OCI-LY7 (cell line): ENCODE results near the gene SIRT4. TPM values are rescaled to one million over a fixed set of nuclear protein-coding genes. Genes with fewer than 3 reads are reported as not detected.

Experiments
- BruUV-seq: library from RNA; stranded (reverse); fragments of 400-500 nt; replicated peaks from 2 replicates; lab custom pipeline; 2021; lab: Mats Ljungman, UMichigan
- CTCF ChIA-PET: fragments of 300-600 bp; sonication (Branson Sonifier 250); formaldehyde crosslinking; loops from one replicate; lab custom pipeline; 2022; ENCODE audit warnings: antibody characterized with exemption; ENCODE audit not compliant: unreplicated experiment; lab: Charles Lee
- POLR2A ChIA-PET: fragments of 300-600 bp; sonication (Branson Sonifier 250); formaldehyde crosslinking; loops from one replicate; lab custom pipeline; 2022; ENCODE audit warnings: antibody characterized with exemption; lab: Charles Lee
- DNase-seq: peaks from one replicate; pipeline ENCODE4 v3.0.0-alpha.2; 2015; ENCODE audit warnings: low spot score
- H2AFZ ChIP-seq: fragments of 200-600 bp; sonication (generic), shearing (Covaris generic); 2 replicates; pipeline ENCODE4 v1.6.1; 2014; ENCODE audit warnings: mild to moderate bottlenecking, antibody characterized with exemption, low read length, moderate library complexity
- H3K27ac ChIP-seq: fragments of 200-600 bp; sonication (generic); 2 replicates; pipeline ENCODE4 v1.5.1; 2014; ENCODE audit warnings: mixed run types, low read depth, mild to moderate bottlenecking, moderate library complexity, low read length, inconsistent platforms; ENCODE audit not compliant: poor library complexity, severe bottlenecking
- H3K36me3 ChIP-seq: fragments of 200-600 bp; sonication (generic); 2 replicates; pipeline ENCODE4 v1.6.1; 2014; ENCODE audit warnings: mild to moderate bottlenecking, antibody characterized with exemption, low read length, moderate library complexity, mixed read lengths; ENCODE audit not compliant: insufficient read depth
- H3K4me1 ChIP-seq: fragments of 200-600 bp; sonication (generic); 2 replicates; pipeline ENCODE4 v1.5.1; 2014; ENCODE audit warnings: mild to moderate bottlenecking, low read length; ENCODE audit not compliant: insufficient read depth, poor library complexity, severe bottlenecking
- H3K4me2 ChIP-seq: fragments of 200-600 bp; sonication (generic); 2 replicates; pipeline ENCODE4 v1.6.1; 2014; ENCODE audit warnings: mild to moderate bottlenecking, low read length
- H3K4me3 ChIP-seq: fragments of 200-600 bp; sonication (generic); 2 replicates; pipeline ENCODE4 v1.5.1; 2014; ENCODE audit warnings: mild to moderate bottlenecking, low read depth, low read length; ENCODE audit not compliant: poor library complexity, severe bottlenecking
- H3K79me2 ChIP-seq: fragments of 200-600 bp; sonication (generic); 2 replicates; pipeline ENCODE4 v1.6.1; 2016; ENCODE audit warnings: low read depth, mild to moderate bottlenecking, low read length, moderate library complexity, mixed read lengths; ENCODE audit not compliant: insufficient read depth
- H3K9me2 ChIP-seq: fragments of 200-600 bp; sonication (generic); 2 replicates; pipeline ENCODE4 v1.6.1; 2016; ENCODE audit warnings: mild to moderate bottlenecking, low read length, mixed read lengths; ENCODE audit not compliant: insufficient read depth
- H3K9me3 ChIP-seq: fragments of 200-600 bp; sonication (generic); 2 replicates; pipeline ENCODE4 v1.6.1; 2014; ENCODE audit warnings: mild to moderate bottlenecking, mixed run types, low read length, mixed read lengths
- H4K20me1 ChIP-seq: fragments of 200-600 bp; sonication (generic); 2 replicates; pipeline ENCODE4 v1.6.1; 2014; ENCODE audit warnings: mild to moderate bottlenecking, antibody characterized with exemption, low read length, moderate library complexity, mixed read lengths; ENCODE audit not compliant: insufficient read depth
- EZH2phosphoT487 ChIP-seq: fragments of 200-600 bp; sonication (generic); IDR thresholded peaks from 2 replicates; pipeline ENCODE4 v1.6.1; 2018; ENCODE audit warnings: low read depth, borderline replicate concordance, mild to moderate bottlenecking, mixed run types, antibody characterized with exemption, low read length, moderate library complexity, mixed read lengths
- intact Hi-C: fragments of 100-400 bp; cut with micrococcal nuclease; formaldehyde crosslinking; loops from one replicate; pipeline ENCODE4 v1.10.0; 2022; ENCODE audit not compliant: unreplicated experiment
- total RNA-seq, 2 experiments: library from RNA; depleted of rRNA in 1 of 2; stranded (reverse); fragments of >200 nt in 1 of 2; shearing (Covaris generic) in 1 of 2; gene quantifications; 2 replicates each; pipeline ENCODE4 v1.2.3, GENCODE V29; 2014 to 2022
- TF ChIP-seq, protein P1 (sequence below): fragments of 200-600 bp; sonication (generic); conservative IDR thresholded peaks from 2 replicates; pipeline ENCODE4 v1.5.1; 2014; ENCODE audit warnings: mild to moderate bottlenecking, antibody characterized with exemption, low read length, moderate library complexity, mixed read lengths

Gene SIRT4
- total RNA-seq, 2 experiments from 2014 or later = 1.4 to 2.1 TPM

DNA sequence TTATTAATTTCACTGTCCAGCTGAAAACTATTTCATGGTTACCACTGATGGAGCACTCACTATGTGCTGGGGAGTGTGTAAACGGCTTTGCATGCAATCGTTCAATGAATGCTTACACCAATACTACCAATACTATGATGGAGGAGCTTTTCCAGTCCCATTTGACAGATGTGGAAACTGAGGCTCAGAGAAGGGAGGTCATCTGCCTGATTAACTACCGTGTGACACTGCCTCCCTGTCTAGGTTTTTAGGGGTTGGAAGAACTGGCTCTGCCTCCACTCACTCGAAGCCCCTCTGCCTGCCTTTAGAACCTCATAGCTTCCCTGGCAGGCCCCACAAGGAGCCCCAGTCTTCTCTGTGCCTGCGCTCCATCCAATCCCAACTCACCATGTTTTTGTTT, 55.0 kb downstream of the SIRT4 start:
- H3K36me3 ChIP-seq = no peaks in the 10 kb centered on the region
- H2AFZ ChIP-seq = no peak overlapping the region
- H3K9me3 ChIP-seq = no peaks in the 10 kb centered on the region
- no peaks in the 10 kb centered on the region for H3K79me2 ChIP-seq
- H4K20me1 ChIP-seq = no peaks in the 10 kb centered on the region
- H3K4me1 ChIP-seq = no peaks in the 10 kb centered on the region
- H3K9me2 ChIP-seq = no peaks in the 10 kb centered on the region
- DNase-seq = no peak
- no TSS peak for BruUV-seq
- H3K27ac ChIP-seq = no peak overlapping the region
- CTCF ChIA-PET = no interaction called here
- POLR2A ChIA-PET = no interaction called here
- no peak overlapping the region for H3K4me3 ChIP-seq
- H3K4me2 ChIP-seq = no peak overlapping the region
- intact Hi-C loops = no loop called here
- TF ChIP-seq, protein P1, sequence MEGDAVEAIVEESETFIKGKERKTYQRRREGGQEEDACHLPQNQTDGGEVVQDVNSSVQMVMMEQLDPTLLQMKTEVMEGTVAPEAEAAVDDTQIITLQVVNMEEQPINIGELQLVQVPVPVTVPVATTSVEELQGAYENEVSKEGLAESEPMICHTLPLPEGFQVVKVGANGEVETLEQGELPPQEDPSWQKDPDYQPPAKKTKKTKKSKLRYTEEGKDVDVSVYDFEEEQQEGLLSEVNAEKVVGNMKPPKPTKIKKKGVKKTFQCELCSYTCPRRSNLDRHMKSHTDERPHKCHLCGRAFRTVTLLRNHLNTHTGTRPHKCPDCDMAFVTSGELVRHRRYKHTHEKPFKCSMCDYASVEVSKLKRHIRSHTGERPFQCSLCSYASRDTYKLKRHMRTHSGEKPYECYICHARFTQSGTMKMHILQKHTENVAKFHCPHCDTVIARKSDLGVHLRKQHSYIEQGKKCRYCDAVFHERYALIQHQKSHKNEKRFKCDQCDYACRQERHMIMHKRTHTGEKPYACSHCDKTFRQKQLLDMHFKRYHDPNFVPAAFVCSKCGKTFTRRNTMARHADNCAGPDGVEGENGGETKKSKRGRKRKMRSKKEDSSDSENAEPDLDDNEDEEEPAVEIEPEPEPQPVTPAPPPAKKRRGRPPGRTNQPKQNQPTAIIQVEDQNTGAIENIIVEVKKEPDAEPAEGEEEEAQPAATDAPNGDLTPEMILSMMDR = no peak
- no peak for TF ChIP-seq EZH2phosphoT487

DNA sequence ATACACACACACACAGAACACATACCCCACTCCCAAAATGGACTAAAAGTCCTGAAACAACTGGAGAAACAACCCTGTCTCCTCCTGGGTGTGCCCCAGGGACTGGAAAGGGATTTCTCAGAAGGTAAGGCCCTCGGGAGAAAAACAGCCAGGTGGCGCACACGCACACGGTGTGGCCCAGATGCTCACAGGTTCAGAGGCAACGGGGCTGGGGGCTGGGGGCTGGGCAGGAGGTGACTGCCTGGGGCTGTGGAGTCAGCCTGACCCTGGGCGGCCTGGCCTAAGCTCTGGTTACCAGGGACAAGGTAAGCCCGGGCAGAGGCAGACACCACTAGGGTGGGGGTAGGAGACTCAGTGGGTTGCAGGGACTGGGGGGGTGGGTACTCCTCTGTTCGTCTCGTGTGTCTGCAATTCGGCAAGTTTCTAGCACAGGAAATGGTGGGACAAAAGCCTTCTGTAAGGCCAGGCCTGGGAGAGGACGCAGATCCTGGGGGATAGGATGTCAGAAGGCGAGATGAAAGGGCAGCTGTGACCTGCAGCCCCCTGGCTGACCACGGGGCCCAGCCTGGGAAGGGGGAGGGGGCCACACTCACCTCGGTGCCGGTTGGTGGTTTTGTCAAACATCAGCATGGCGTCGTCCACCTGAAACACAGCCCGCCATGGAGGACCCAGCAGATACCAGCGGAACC, 56.4 kb downstream of the SIRT4 start:
- Histone ChIP-seq H3K27ac (no peak overlapping the region), H3K4me3 (no peak overlapping the region), H3K79me2 (no peaks in the 10 kb centered on the region), H4K20me1 (no peaks in the 10 kb centered on the region), H3K36me3 (no peaks in the 10 kb centered on the region), H3K4me1 (no peaks in the 10 kb centered on the region), H3K4me2 (no peak overlapping the region), H2AFZ (no peak overlapping the region), H3K9me2 (no peaks in the 10 kb centered on the region), H3K9me3 (no peaks in the 10 kb centered on the region)
- CTCF ChIA-PET = no interaction called here
- BruUV-seq = no TSS peak
- POLR2A ChIA-PET = no interaction called here
- no peak for DNase-seq
- intact Hi-C loops = no loop called here
- TF ChIP-seq, protein P1 = peak; percentile 59
- TF ChIP-seq EZH2phosphoT487 = no peak

DNA sequence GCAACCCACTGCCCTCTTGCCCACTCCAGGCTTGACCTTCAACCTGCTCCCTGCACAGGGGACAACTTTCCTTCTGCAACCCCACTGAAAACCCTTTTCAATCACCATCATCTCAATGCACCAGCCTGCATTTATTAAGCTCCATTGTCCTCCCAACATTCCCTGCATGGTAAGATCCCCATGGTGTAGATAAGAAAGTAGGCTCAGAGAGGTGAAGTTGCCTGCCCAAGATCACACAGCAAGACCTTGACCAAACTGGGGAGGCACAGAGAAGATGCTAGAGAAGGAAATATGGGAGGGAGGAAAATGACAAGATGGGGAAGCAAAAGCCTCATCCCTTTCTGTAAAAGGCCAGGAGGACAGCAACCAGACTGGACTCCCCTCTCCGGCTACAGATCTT, 57.0 kb downstream of the SIRT4 start:
- H2AFZ ChIP-seq = no peak overlapping the region
- no TSS peak for BruUV-seq
- no peaks in the 10 kb centered on the region for H3K4me1 ChIP-seq
- no peaks in the 10 kb centered on the region for H3K9me2 ChIP-seq
- POLR2A ChIA-PET = no interaction called here
- no peak overlapping the region for H3K27ac ChIP-seq
- H3K4me3 ChIP-seq = no peak overlapping the region
- H3K36me3 ChIP-seq = no peaks in the 10 kb centered on the region
- intact Hi-C loops = no loop called here
- no peak overlapping the region for H3K4me2 ChIP-seq
- CTCF ChIA-PET = no interaction called here
- TF ChIP-seq EZH2phosphoT487 = no peak
- TF ChIP-seq, protein P1 = no peak
- no peaks in the 10 kb centered on the region for H3K9me3 ChIP-seq
- no peaks in the 10 kb centered on the region for H4K20me1 ChIP-seq
- DNase-seq = no peak
- H3K79me2 ChIP-seq = no peaks in the 10 kb centered on the region
